ENCODE results near the gene HMGB1.
A peak's percentile ranks its signal among the peaks of the same experiment; 100 is the strongest.

HMGB1 gene

DNA sequence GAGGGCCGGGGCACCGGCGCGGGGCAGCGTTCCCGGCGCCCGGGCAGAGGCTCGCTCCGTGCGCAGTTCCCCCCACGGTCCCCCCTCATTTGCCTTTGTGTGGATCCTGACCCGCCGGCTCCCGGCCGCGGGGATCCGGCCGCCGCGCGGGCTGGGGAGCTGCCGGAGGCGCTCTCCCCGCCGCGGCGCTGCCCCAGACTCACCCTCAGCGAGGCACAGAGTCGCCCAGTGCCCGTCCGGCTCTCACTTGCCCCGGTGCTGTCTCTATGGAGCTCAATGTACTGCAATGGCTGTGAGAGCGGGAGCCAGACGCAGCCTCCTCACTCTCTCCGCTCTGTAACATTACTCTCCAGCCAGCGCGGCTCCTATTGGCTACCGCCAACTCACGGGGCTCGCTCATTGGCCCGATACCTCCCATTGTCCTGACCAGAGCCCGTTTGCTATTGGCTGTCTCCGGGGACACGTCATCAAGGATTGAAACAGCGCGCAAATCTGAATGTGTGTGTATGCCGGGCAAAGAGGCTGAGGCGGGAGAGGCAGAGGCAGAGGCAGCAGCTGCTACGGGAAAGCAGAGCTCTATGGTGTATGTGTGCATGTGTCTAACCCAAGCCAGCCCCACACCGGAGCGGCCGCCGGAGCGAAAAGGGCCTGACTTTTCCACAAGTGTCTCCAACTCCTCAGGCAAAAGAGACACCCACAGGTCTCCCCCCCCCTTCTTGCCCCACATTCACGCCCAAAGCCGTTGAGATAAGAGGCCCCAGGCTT, at the start of gene HMGB1:
Gene HMGB1 (minus strand): TSS at position 344 of the 765 bp plus-strand sequence. CDS start 2,256 bp downstream, outside the sequence.
- peak; percentile 95 for DNase-seq

DNA sequence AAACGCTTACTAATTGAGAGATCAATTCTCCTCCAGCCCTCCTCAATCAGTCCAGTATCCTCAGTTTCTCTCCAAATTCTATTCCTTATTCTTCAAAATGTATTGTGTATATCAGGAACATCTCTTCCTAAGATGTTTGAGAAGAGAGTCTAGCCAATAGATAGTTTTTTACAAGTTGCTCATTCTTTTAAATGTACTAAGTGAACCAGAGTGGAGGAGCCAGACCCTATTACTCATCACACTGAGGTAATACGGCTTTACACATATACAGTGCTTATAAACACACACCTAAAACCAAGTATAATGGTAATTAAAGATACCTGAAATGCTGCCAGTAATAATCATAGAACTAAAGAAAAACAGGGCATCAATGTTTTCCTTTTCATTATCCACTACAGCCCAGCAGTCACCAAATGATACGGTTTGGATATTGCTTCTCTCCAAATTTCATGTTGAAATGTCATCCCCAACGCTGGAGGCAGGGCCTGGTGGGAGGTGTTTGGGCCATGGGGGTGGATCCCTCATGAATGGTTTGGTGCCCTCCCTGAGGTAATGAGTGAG, 45.2 kb upstream of the HMGB1 start:
- no peak for DNase-seq

DNA sequence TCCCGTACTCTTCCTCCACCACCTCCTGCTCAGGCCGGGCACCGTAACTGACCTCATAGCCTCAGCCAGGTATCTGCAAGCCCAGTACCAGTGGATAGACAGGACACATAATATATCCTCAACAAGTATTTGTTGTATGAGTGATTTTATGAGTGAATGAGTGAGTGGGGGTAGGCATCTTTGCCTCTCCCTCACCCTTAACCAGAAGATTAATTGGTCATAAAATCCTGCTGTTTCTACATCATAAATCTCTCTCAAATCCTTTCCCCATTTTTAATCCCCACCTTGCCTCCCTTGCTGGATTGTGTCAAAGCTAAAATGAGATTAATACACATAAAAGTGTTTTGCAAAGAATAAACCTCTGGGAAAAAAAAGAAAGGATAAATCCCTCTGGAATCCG, 44.4 kb upstream of the HMGB1 start:
- no peak for DNase-seq

- no peak for DNase-seq
Measured at GRCh38 chr13:30509254-30510050, 43.7 kb upstream of the HMGB1 start.

GRCh38 chr13:30504081-30504480, 38.3 kb upstream of the HMGB1 start:
- DNase-seq: no peak

DNA sequence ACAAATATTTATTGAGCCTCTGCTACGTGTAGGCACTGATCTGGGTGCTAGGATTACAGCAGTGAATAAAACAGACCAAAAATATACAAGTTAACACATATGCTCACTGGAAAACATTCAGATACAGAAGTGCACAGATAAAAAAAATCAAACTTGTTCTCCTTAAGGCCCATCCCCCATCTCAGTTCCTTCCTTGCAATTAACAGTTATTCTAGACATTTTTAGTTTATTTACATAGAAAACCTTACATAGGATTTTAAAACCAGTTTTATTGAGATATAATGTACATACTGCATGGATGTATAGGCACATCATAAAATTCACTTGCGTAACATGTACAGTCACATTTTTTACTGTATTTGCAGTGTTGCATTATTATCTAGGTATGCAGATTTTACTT, 36.5 kb upstream of the HMGB1 start:
- no peak for DNase-seq

- DNase-seq: no peak
Measured at GRCh38 chr13:30499338-30499737, 33.6 kb upstream of the HMGB1 start.

DNA sequence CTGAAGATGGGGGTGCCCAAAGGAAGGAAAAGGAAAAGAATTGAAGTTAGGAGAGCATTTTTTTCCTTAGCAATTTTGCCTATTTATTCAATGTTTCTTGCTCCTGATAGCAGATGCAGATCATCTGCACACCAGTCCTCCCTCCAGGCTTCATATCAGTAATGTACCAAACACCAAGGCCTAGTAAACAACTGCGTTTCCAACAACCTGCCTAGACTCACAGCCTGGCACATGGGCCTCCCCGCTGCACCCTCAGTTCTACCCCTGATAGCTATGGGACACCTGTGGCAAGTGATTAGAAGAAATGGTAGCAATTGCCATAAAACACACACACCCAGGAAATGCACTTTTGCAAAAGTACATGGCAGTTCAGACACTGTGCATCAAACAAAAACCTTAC, 30.4 kb upstream of the HMGB1 start:
- no peak for DNase-seq

GRCh38 chr13:30495746-30496145, 30.0 kb upstream of the HMGB1 start:
- DNase-seq: no peak

DNA sequence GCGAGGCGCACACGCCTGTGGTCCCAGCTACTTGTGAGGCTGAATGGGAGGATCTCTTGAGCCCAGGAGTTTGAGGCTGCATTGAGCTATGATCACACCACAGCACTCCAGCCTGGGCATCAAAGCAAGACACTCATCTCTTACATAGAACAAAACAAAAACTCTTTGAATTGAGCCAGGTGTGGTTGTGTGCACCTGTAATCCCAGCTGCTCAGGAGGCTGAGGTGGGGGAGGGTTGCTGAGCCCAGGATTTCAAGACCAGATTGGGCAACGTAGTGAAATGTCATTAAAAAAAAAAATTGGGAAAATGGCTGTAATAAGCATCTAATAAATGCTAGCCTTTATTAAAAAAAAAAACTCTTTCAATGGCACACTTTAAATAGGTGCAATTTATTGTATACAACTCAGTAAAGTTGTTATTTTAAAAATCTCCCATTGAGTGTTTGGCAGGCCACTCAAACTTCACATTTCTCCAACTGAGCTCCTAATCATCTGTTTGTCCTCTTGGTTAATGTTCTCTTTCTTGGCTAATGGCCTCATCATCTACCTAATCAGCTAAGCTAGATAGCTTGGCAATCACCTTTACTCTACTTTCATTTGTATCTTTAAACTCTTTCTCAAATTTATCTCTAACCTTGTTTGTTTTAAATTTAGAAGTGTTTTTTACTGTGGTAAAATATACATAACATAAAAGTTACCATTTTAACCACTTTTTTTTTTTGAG, 28.1 kb upstream of the HMGB1 start:
- no peak for DNase-seq

GRCh38 chr13:30487075-30487470, 21.3 kb upstream of the HMGB1 start:
- no peak for DNase-seq

DNA sequence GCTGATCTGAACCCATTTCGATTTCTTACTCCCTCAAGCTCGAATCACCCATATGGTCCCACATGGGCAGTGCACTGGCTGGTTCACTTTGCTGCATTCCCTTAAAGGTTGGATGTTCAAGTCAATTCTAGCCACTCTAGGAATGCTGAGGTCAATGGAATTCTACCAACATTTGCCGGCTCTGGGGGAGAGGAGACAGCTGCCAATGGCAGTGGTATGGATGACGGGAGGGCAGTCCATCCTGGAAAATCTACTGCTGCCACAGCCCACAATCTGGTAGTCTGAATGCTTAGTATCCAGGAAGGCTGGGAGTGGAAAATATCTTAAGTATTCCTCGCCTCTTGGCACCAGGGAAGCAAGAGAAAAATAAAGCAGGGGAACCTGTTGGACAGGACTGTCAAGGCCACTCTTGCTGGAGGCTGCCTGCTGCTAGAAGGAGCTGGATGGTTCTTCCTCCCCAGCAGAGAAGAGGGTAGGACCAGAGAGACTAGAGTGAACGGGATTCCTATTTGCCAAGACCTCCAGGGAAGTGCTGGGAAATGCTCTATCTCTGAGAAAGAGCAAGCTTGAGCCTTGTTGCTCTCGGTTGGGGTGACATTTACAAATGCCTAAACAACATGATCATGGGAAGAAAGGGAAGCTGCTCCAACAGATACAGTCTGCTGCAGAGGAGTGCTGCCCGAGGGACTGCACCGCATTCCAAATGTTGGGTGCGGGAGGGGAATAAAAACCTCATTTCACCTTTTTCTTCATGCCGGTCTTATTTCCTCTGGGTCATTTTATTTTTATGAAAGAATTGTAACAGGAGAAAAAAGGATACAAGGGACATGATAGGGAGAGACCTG, 20.7 kb upstream of the HMGB1 start:
- DNase-seq: no peak

GRCh38 chr13:30481241-30481760, 15.6 kb upstream of the HMGB1 start:
- no peak for DNase-seq

DNA sequence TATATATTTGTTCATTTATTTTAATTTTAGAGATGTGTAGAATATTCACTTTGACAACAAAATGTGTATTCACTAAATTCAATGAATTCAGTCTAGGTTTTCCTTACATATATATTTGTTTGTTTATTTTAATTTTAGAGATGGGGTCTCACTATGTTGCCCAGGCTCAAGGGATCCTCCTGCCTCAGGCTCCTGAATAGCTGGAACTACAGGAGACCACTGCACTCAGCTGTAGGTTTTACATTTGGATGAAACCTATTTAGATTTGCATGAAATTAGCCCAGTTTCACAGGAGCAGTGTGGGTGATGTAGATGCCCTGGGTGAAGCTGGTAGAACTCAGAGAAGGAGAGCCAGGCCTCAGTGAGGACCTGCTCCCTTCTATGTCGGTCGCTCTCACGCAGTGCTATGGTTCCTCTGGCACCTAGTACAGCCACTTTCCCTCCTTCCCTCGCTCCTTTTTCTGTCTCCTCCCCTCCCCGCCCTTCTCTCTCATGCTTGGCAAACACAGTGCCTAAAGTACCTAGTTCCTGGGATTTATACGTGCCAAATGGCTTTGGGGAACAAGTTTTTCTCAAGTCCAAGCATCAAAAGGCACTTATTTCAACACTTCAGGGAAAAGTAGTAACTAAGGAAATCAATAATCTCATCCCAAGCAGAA, 14.7 kb upstream of the HMGB1 start:
- no peak for DNase-seq

GRCh38 chr13:30479883-30480219, 14.1 kb upstream of the HMGB1 start:
- DNase-seq: no peak

- no peak for DNase-seq
Measured at GRCh38 chr13:30479154-30479882, 13.6 kb upstream of the HMGB1 start.

- DNase-seq: no peak
Measured at GRCh38 chr13:30477346-30478195, 11.8 kb upstream of the HMGB1 start.

DNA sequence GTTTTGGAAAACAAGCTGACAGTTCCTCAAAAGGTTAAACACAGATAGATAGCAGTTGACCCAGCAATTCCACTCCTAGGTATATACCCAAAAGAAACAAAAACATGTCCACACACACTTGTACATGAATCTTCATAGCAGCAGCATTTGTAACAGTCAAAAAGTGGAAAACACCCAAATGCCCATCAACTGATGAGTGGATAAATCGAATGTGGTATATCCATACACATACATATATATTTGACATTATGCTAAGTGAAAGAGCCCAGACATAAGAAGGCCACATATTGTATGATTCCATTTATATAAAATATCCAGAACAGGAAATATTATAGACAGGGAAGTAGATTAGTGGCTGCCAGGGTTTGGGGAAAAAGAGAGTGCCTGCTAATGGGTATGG, 7.9 kb upstream of the HMGB1 start:
- no peak for DNase-seq

DNA sequence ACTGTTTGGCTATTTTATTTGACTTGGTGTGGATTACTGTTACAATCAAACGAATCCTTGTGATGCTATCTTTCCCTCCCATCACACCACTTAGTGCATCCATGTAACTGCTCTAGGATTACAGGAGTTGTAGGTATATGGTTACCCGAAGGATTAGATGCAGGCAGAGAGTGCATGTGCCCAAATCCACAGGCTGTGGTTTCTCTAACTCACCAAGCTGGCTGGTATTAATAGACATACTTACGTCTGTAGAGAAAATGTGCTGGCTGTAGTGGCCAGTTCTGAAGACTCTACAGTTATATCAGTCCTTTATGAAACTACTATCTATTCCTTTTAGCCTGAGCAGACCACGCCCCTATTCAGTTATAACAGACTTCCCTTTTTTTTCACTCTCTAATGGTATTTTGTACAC, 1.1 kb upstream of the HMGB1 start:
- DNase-seq: no peak

GRCh38 chr13:30466358-30466714, 600 bp upstream of the HMGB1 start:
- DNase-seq: no peak

All from activated naive CD4-positive, alpha-beta T cell treated with anti-CD3 and anti-CD28 coated beads, Interleukin-2, amount 50 U/mL, for 16 hours (primary cell).